ENCODE data around the gene PEAK3.

- peak in 3 of 6 experiments; percentile 28 to 57 (median 43) for TF ChIP-seq CTCF (IDR thresholded peaks at IDR 0.05)
- peak; percentile 100 for TF ChIP-seq POLR2A (IDR thresholded peaks at IDR 0.05)
Measured at GRCh38 chr19:2269244-2270156, 12.5 kb downstream of the PEAK3 start.
